ENCODE results near the gene LRRC28. TPM values are rescaled to one million over a fixed set of nuclear protein-coding genes. Genes with fewer than 3 reads are reported as not detected.

Gene LRRC28
- total and polyA plus RNA-seq, 10 of the 15 experiments (the other 5 are each of a cell fraction or from before 2014, with no cell fraction given), result 21.3 to 54.9 (median 27.7) TPM

- TF ChIP-seq E2F8 (IDR thresholded peaks at IDR 0.05; ENCODE audit: low read depth, partially characterized antibody), result no peak
- TF ChIP-seq E2F4 (IDR thresholded peaks at IDR 0.05; ENCODE audit: low read depth, low read length), result no peak
- TF ChIP-seq IRF4 (IDR thresholded peaks at IDR 0.05; ENCODE audit: low read depth, low read length), result no peak
- no peak for TF ChIP-seq TAF1 (IDR thresholded peaks at IDR 0.05; ENCODE audit: borderline replicate concordance, low read depth, low read length)
Measured at GRCh38 chr15:99305761-99306505, 54.7 kb downstream of the LRRC28 start (continued).

- ChIA-PET POLR2A (no interaction called here), SMC1A (ENCODE audit: uncharacterized antibody, unreplicated experiment) (interaction anchor here (0.6 to 1.5 kb wide), 3 partner anchors 10 to 350 kb away, joined by 3 to 4 read pairs (median 3); no protein-coding TSS in a partner anchor), RAD21 (ENCODE audit: unreplicated experiment) (no interaction called here), CTCF (interaction anchor here (1.1 kb wide), 1 partner anchor 34 kb away, joined by 4 read pairs; no protein-coding TSS in a partner anchor)
- Histone ChIP-seq H3K4me1 (ENCODE audit: control insufficient read depth, insufficient read depth, low read length) (no peaks in the 10 kb centered on the region), H3K9ac (ENCODE audit: control insufficient read depth, insufficient read depth, low read length) (no peak overlapping the region), H4K20me1 (ENCODE audit: control insufficient read depth, insufficient read depth) (no peaks in the 10 kb centered on the region), H3K36me3 (ENCODE audit: control insufficient read depth in 2 of 2, insufficient read depth in 2 of 2, low read length in 1 of 2) (no peaks in the 10 kb centered on the region), H3K27ac (ENCODE audit: control insufficient read depth, insufficient read depth) (no peak overlapping the region), H2AFZ (ENCODE audit: control insufficient read depth, low read depth, low read length) (no peak overlapping the region), H3K4me3 (no peak overlapping the region), H3K9me3 (replicated peaks; ENCODE audit: control insufficient read depth, insufficient read depth, low read length) (no peaks in the 10 kb centered on the region), H3K79me2 (ENCODE audit: control insufficient read depth, insufficient read depth, low read length) (no peaks in the 10 kb centered on the region), H3K27me3 (replicated peaks in 1 of 2; ENCODE audit: control insufficient read depth in 2 of 2, insufficient read depth in 2 of 2, low read length in 1 of 2) (no peaks in the 10 kb centered on the region), H3K4me2 (ENCODE audit: control insufficient read depth, insufficient read depth) (no peak overlapping the region)
- ATAC-seq (no peak), DNase-seq (ENCODE audit: low read depth, low spot score) (no peak), FAIRE-seq (no peak)
- no TSS peak for BruUV-seq (replicated peaks)
- WGBS (ENCODE audit: insufficient coverage, insufficient replicate concordance, low lambda C conversion rate, missing lambda C conversion rate), result 84% methylated on average over 8 of the region's 8 CpGs
- intact Hi-C loops (cut with micrococcal nuclease; ENCODE audit: unreplicated experiment), result no loop called here
- no peak for TF ChIP-seq HDGF (IDR thresholded peaks at IDR 0.05)
- in situ Hi-C loops (cut with MboI), result no loop called here
Measured at GRCh38 chr15:99306694-99307338, 55.5 kb downstream of the LRRC28 start.
